ENCODE results near the gene HSPA1A. TPM values are rescaled to one million over a fixed set of nuclear protein-coding genes. Genes with fewer than 3 reads are reported as not detected.
"Not testable (repeated sequence)": the region's sequence is repeated elsewhere in the genome, so short reads cannot be mapped to it uniquely, and the experiment has no call there.

The HSPA1A gene
- total and polyA plus RNA-seq, 2 donors (not counting 1 experiment from before 2014, with no cell fraction given): 66.3 to 70.0 TPM

GRCh38 chr6:31817929-31818511 lies 2.7 kb downstream of the HSPA1A start:
- peaks cover 21% of the 10 kb centered on the region for H3K79me2 ChIP-seq (ENCODE audit: control insufficient read depth, insufficient read depth, low read length)
- DNase-seq (ENCODE audit: low read depth in 2 of 2); H3K27me3 ChIP-seq (ENCODE audit: control insufficient read depth, insufficient read depth, low read length); H2AFZ ChIP-seq (ENCODE audit: low read length); H3K9me3 ChIP-seq (ENCODE audit: control insufficient read depth, insufficient read depth, low read depth, low read length); H3K4me1 ChIP-seq (ENCODE audit: control insufficient read depth, extremely low read depth, insufficient read depth, low read length); H3K36me3 ChIP-seq (ENCODE audit: control insufficient read depth, insufficient read depth, low read length); H4K20me1 ChIP-seq (ENCODE audit: control insufficient read depth, extremely low read depth, insufficient read depth, low read length); H3K27ac ChIP-seq (ENCODE audit: insufficient read depth, low read length); H3K9ac ChIP-seq (ENCODE audit: insufficient read depth, low read length): not testable (repeated sequence)
- peak overlapping the region; percentile 96 for H3K4me2 ChIP-seq (ENCODE audit: extremely low read depth, insufficient read depth, low read length)
- peak overlapping the region; percentile 45 to 67 (median 52) for H3K4me3 ChIP-seq (replicated peaks in 1 of 4; ENCODE audit: control extremely low read depth in 1 of 4, insufficient read depth in 1 of 4, low read depth in 3 of 4, low read length in 4 of 4)

- no peak for DNase-seq (ENCODE audit: low read depth in 2 of 2)
- H4K20me1 ChIP-seq (ENCODE audit: control insufficient read depth, extremely low read depth, insufficient read depth, low read length): no peaks in the 10 kb centered on the region
- H3K9me3 ChIP-seq (ENCODE audit: control insufficient read depth, insufficient read depth, low read depth, low read length): no peaks in the 10 kb centered on the region
- H3K79me2 ChIP-seq (ENCODE audit: control insufficient read depth, insufficient read depth, low read length): peaks cover 21% of the 10 kb centered on the region
- H3K4me2 ChIP-seq (ENCODE audit: extremely low read depth, insufficient read depth, low read length): no peak overlapping the region
- no peak overlapping the region for H2AFZ ChIP-seq (ENCODE audit: low read length)
- H3K36me3 ChIP-seq (ENCODE audit: control insufficient read depth, insufficient read depth, low read length): no peaks in the 10 kb centered on the region
- H3K4me1 ChIP-seq (ENCODE audit: control insufficient read depth, extremely low read depth, insufficient read depth, low read length): peaks cover 7% of the 10 kb centered on the region
- no peak overlapping the region for H3K9ac ChIP-seq (ENCODE audit: insufficient read depth, low read length)
- no peak overlapping the region for H3K27ac ChIP-seq (ENCODE audit: insufficient read depth, low read length)
- H3K27me3 ChIP-seq (ENCODE audit: control insufficient read depth, insufficient read depth, low read length): no peaks in the 10 kb centered on the region
- no peak for TF ChIP-seq EZH2 (IDR thresholded peaks at IDR 0.05; ENCODE audit: low read length, missing control alignments)
- TF ChIP-seq, protein P1, sequence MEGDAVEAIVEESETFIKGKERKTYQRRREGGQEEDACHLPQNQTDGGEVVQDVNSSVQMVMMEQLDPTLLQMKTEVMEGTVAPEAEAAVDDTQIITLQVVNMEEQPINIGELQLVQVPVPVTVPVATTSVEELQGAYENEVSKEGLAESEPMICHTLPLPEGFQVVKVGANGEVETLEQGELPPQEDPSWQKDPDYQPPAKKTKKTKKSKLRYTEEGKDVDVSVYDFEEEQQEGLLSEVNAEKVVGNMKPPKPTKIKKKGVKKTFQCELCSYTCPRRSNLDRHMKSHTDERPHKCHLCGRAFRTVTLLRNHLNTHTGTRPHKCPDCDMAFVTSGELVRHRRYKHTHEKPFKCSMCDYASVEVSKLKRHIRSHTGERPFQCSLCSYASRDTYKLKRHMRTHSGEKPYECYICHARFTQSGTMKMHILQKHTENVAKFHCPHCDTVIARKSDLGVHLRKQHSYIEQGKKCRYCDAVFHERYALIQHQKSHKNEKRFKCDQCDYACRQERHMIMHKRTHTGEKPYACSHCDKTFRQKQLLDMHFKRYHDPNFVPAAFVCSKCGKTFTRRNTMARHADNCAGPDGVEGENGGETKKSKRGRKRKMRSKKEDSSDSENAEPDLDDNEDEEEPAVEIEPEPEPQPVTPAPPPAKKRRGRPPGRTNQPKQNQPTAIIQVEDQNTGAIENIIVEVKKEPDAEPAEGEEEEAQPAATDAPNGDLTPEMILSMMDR (conservative IDR thresholded peaks at IDR 0.05 in 1 of 2, IDR thresholded peaks at IDR 0.05 in 1 of 2; ENCODE audit: low read depth in 1 of 2, low read length in 2 of 2): no peak
- no peak overlapping the region for H3K4me3 ChIP-seq (replicated peaks in 1 of 4; ENCODE audit: control extremely low read depth in 1 of 4, insufficient read depth in 1 of 4, low read depth in 3 of 4, low read length in 4 of 4)
Measured at GRCh38 chr6:31819871-31820299, 4.5 kb downstream of the HSPA1A start.

DNA sequence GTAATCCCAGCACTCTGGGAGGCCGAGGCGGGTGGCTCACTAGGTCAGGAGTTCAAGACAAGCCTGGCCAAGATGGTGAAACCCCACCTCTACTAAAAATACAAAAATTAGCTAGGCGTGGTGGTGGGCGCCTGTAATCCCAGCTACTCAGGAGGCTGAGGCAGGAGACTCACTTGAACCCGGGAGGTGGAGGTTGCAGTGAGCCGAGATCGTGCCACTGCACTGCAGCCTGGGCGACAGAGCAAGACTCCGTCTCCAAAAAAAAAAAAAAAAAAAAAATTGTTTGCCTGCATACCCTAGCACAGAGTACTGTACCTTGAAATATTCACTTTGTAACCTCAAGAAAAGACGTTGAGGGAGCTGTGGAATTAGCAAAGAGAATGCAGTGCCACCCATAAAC lies 5.1 kb downstream of the HSPA1A start:
- H2AFZ ChIP-seq (ENCODE audit: low read length); H3K27me3 ChIP-seq (ENCODE audit: control insufficient read depth, insufficient read depth, low read length); H3K9me3 ChIP-seq (ENCODE audit: control insufficient read depth, insufficient read depth, low read depth, low read length); H3K9ac ChIP-seq (ENCODE audit: insufficient read depth, low read length); H3K36me3 ChIP-seq (ENCODE audit: control insufficient read depth, insufficient read depth, low read length); H3K4me2 ChIP-seq (ENCODE audit: extremely low read depth, insufficient read depth, low read length); H3K27ac ChIP-seq (ENCODE audit: insufficient read depth, low read length); DNase-seq (ENCODE audit: low read depth in 2 of 2); H3K4me3 ChIP-seq (replicated peaks in 1 of 4; ENCODE audit: control extremely low read depth in 1 of 4, insufficient read depth in 1 of 4, low read depth in 3 of 4, low read length in 4 of 4); H3K4me1 ChIP-seq (ENCODE audit: control insufficient read depth, extremely low read depth, insufficient read depth, low read length); H4K20me1 ChIP-seq (ENCODE audit: control insufficient read depth, extremely low read depth, insufficient read depth, low read length): not testable (repeated sequence)
- H3K79me2 ChIP-seq (ENCODE audit: control insufficient read depth, insufficient read depth, low read length): peaks cover 20% of the 10 kb centered on the region

GRCh38 chr6:31821301-31822035 lies 6.1 kb downstream of the HSPA1A start:
- H3K27me3 ChIP-seq (ENCODE audit: control insufficient read depth, insufficient read depth, low read length): no peaks in the 10 kb centered on the region
- H3K4me3 ChIP-seq (replicated peaks in 1 of 4; ENCODE audit: control extremely low read depth in 1 of 4, insufficient read depth in 1 of 4, low read depth in 3 of 4, low read length in 4 of 4): peak overlapping the region; percentile 61 to 76 (median 66)
- peak overlapping the region; percentile 98 for H3K4me2 ChIP-seq (ENCODE audit: extremely low read depth, insufficient read depth, low read length)
- peak overlapping the region; percentile 71 for H2AFZ ChIP-seq (ENCODE audit: low read length)
- peaks cover 8% of the 10 kb centered on the region for H3K4me1 ChIP-seq (ENCODE audit: control insufficient read depth, extremely low read depth, insufficient read depth, low read length)
- H3K9me3 ChIP-seq (ENCODE audit: control insufficient read depth, insufficient read depth, low read depth, low read length): no peaks in the 10 kb centered on the region
- H4K20me1 ChIP-seq (ENCODE audit: control insufficient read depth, extremely low read depth, insufficient read depth, low read length): no peaks in the 10 kb centered on the region
- peak overlapping the region; percentile 76 for H3K9ac ChIP-seq (ENCODE audit: insufficient read depth, low read length)
- H3K79me2 ChIP-seq (ENCODE audit: control insufficient read depth, insufficient read depth, low read length): peaks cover 18% of the 10 kb centered on the region
- peak; percentile 39 to 48 for DNase-seq (ENCODE audit: low read depth in 2 of 2)
- H3K36me3 ChIP-seq (ENCODE audit: control insufficient read depth, insufficient read depth, low read length): no peaks in the 10 kb centered on the region
- H3K27ac ChIP-seq (ENCODE audit: insufficient read depth, low read length): peak overlapping the region; percentile 82
- TF ChIP-seq, protein P1 (conservative IDR thresholded peaks at IDR 0.05 in 1 of 2, IDR thresholded peaks at IDR 0.05 in 1 of 2; ENCODE audit: low read depth in 1 of 2, low read length in 2 of 2): no peak
- no peak for TF ChIP-seq EZH2 (IDR thresholded peaks at IDR 0.05; ENCODE audit: low read length, missing control alignments)
